K562 (cell line): ENCODE data around the gene ZMIZ1.

Experiments
- ATF2 ChIP-seq: sonication (generic); formaldehyde crosslinking; IDR thresholded peaks from 2 replicates; pipeline ENCODE4 v1.8.1; 2022; ENCODE audit warnings: missing genetic modification reagents
- FOXJ2 ChIP-seq: fragments of 200-800 bp; sonication (Bioruptor generic); IDR thresholded peaks from 2 replicates; pipeline ENCODE4 v1.6.1; 2016; ENCODE audit warnings: missing genetic modification characterization, missing compliant biosample characterization
- MAZ ChIP-seq, 2 experiments: fragments of 450-650 bp in 1 of 2; sonication (generic) in 1 of 2; formaldehyde crosslinking; IDR thresholded peaks in 1 of 2; conservative IDR thresholded peaks in 1 of 2; 2 replicates each; pipeline versions ENCODE4 v1.4.0 to v1.5.0; 2020; ENCODE audit warnings: mild to moderate bottlenecking in 1 of 2, missing genetic modification reagents in 1 of 2
- PTTG1 ChIP-seq: fragments of 450-650 bp; IDR thresholded peaks from 2 replicates; pipeline ENCODE4 v1.6.1; 2016; ENCODE audit warnings: low read depth, mild to moderate bottlenecking, missing genetic modification characterization, missing compliant biosample characterization
- SMARCB1 ChIP-seq: IDR thresholded peaks from 2 replicates; pipeline ENCODE4 v1.6.1; 2011; ENCODE audit warnings: improper control_type of control experiment, low read depth; ENCODE audit not compliant: insufficient read length
- TARDBP ChIP-seq: fragments of 450-650 bp; IDR thresholded peaks from 2 replicates; pipeline ENCODE4 v1.6.1; 2016
- TF ChIP-seq, protein P1 (sequence below): sonication (generic); formaldehyde crosslinking; IDR thresholded peaks from 2 replicates; pipeline ENCODE4 v1.8.0; 2022; ENCODE audit warnings: mild to moderate bottlenecking, missing genetic modification reagents, borderline replicate concordance
- TF ChIP-seq, protein P2 (sequence below): sonication (generic); formaldehyde crosslinking; IDR thresholded peaks from 2 replicates; pipeline ENCODE4 v1.5.0; 2020; ENCODE audit warnings: missing genetic modification reagents

GRCh38 chr10:79239924-79240581 lies 171.3 kb downstream of the ZMIZ1 start:
- peak in 1 of 2 experiments; percentile 24; a peak in 1 of 4 replicates for TF ChIP-seq MAZ (CRISPR knock-in tag; conservative IDR thresholded peaks at IDR 0.05 in 1 of 2, IDR thresholded peaks at IDR 0.05 in 1 of 2)
- TF ChIP-seq, protein P1, sequence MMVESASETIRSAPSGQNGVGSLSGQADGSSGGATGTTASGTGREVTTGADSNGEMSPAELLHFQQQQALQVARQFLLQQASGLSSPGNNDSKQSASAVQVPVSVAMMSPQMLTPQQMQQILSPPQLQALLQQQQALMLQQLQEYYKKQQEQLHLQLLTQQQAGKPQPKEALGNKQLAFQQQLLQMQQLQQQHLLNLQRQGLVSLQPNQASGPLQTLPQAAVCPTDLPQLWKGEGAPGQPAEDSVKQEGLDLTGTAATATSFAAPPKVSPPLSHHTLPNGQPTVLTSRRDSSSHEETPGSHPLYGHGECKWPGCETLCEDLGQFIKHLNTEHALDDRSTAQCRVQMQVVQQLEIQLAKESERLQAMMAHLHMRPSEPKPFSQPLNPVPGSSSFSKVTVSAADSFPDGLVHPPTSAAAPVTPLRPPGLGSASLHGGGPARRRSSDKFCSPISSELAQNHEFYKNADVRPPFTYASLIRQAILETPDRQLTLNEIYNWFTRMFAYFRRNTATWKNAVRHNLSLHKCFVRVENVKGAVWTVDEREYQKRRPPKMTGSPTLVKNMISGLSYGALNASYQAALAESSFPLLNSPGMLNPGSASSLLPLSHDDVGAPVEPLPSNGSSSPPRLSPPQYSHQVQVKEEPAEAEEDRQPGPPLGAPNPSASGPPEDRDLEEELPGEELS (CRISPR knock-in tag) = no peak
- no peak for TF ChIP-seq ATF2 (CRISPR knock-in tag)
- no peak for TF ChIP-seq FOXJ2
- TF ChIP-seq PTTG1 (tag) = no peak
- TF ChIP-seq SMARCB1 = no peak
- no peak for TF ChIP-seq TARDBP
- TF ChIP-seq, protein P2, sequence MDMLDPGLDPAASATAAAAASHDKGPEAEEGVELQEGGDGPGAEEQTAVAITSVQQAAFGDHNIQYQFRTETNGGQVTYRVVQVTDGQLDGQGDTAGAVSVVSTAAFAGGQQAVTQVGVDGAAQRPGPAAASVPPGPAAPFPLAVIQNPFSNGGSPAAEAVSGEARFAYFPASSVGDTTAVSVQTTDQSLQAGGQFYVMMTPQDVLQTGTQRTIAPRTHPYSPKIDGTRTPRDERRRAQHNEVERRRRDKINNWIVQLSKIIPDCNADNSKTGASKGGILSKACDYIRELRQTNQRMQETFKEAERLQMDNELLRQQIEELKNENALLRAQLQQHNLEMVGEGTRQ = no peak
